Motor neuron (in vitro differentiated cells): ENCODE results near the gene INPP5A. TPM values are rescaled to one million over a fixed set of nuclear protein-coding genes. Genes with fewer than 3 reads are reported as not detected.

Experiments
- ATAC-seq, 8 experiments: fragments of 200-7000 bp; cut with Tn5 transposase; replicated peaks in 6 of 8; 2 replicates each; pipeline ENCODE4 v1.8.0; 2021; ENCODE audit warnings: mild to moderate bottlenecking in 8 of 8, moderate library complexity in 8 of 8
- H3K27ac ChIP-seq, 2 donors: fragments of 250-450 bp; sonication (Bioruptor Pico); 2 replicates each; pipeline ENCODE4 v1.9.0; 2021; ENCODE audit warnings: antibody characterized with exemption in 2 of 2, mild to moderate bottlenecking in 2 of 2, moderate library complexity in 1 of 2
- H3K4me1 ChIP-seq, 2 donors: fragments of 250-450 bp; sonication (Bioruptor Pico); replicated peaks in 1 of 2; 2 replicates each; pipeline ENCODE4 v1.6.1; 2021; ENCODE audit warnings: antibody characterized with exemption in 2 of 2, mild to moderate bottlenecking in 2 of 2, moderate library complexity in 1 of 2
- H3K4me3 ChIP-seq, 5 donors: fragments of 250-450 bp; sonication (Bioruptor Pico); 2 replicates each; pipeline ENCODE4 v1.9.0; 2021; ENCODE audit warnings: antibody characterized with exemption in 5 of 5, mild to moderate bottlenecking in 5 of 5, moderate library complexity in 4 of 5
- WGBS, 10 experiments: fragments of 450-650 bp; shearing (Covaris generic); methylation state at CpG; one replicate each; pipeline ENCODE4 v1.0.0; 2022; 5-methylcytosine and 5-hydroxymethylcytosine counted together
- in situ Hi-C, 9 experiments: fragments of 400-800 bp; cut with MboI; loops; one replicate each; pipeline ENCODE4 v1.15.0; 2021; ENCODE audit warnings: low sequenced_read_pairs in 9 of 9, low pct_unique_long_range_greater_than_20kb in 2 of 9; ENCODE audit not compliant: unreplicated experiment in 9 of 9
- total RNA-seq, 8 experiments: library from RNA; unstranded; fragments of 300-600 nt; gene quantifications; 2 replicates each; pipeline versions ENCODE4 v1.2.3 to v1.2.4, GENCODE V29; 2022

Gene INPP5A
- total RNA-seq, 8 experiments from 2014 or later = 13.2 to 45.0 (median 17.9) TPM

DNA sequence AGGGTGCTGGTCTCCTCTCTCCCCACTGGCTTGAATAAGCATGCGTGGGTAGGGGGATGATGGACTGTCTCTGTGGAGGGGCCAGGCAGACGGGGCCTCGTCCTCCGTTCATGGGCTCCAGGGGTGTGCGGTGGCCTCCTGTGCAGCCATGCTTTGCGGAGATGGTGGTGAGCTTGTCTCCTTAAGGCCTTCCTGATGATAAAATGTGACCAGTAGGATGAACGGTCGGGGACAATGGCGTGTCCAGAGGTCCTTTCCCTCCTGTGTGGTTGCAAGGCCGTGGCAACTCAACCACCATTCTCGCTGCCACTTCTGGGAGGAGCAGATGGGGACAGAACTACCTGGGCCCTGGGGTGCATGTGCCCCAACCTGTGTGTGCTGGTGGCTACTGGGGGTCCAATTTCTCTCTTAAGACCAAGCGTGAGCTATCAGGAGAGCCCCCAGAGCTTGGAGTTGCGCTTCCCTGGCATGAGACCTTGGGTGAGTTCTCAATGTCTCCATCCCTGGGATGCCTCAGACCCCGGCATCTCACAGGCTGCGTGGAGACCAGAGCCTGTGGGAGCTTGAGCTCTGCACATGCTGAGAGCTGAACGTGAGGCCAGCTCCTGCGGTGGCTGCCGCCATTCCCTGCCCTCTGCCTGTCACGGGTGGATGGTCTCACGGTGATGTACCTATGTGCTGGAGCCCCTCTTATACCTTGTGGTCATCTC is 112.2 kb downstream of the INPP5A start:
- no peak for ATAC-seq
- Histone ChIP-seq H3K4me3 (no peak overlapping the region), H3K27ac (no peak overlapping the region), H3K4me1 (peaks cover 12 to 17% of the 10 kb centered on the region in 2 donors)
- in situ Hi-C loops = loop anchor here in 7 of 9 experiments (10.0 to 25.0 kb wide), 8 partner anchors 112 to 438 kb away; partner anchors contain the start of genes INPP5A (in 1 of the 7), NKX6-2 (in 1 of the 7) and PWWP2B (in 1 of the 7)
- 85 to 100% (median 97%) methylated on average over 1 to 6 of the region's 20 CpGs; no CpG with 5 or more reads in 4 of the 10 experiments for WGBS, 10 experiments

DNA sequence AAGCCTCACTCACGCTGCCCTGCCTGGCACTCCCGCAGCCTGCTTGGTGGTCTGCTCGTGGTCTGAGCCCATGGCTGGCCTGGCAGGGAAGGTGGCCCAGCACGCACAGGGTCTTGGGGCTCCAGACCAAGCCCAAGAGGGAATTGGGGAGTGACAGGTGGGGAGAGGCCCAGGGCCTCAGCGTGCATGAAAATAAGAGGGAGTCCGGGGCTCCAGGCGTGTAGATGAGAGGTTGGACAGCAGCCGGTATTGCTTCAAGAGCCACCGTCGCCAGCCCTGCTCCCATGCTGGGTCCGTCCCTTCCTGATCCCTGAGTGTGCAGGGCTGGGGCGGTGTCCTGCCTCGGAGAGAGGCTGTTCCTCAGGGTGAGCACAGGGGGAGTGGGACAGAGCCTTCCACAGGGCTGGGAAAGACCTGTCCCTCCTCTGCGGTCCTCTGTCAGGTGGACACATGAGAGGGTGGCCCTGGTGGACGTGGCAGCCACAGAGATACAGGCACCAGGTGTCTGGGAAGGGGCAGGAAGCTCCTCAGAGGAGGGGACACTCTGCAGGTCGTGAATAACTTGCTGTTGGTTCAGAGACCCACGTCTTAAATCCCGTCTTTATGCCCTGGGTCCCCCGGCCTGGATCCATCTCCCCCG is 113.1 kb downstream of the INPP5A start:
- no peak for ATAC-seq
- H3K27ac ChIP-seq = no peak overlapping the region
- no peak overlapping the region for H3K4me3 ChIP-seq
- peaks cover 12 to 21% of the 10 kb centered on the region in 2 donors for H3K4me1 ChIP-seq
- WGBS, 10 experiments = 60 to 100% (median 100%) methylated on average over 1 to 4 of the region's 20 CpGs; no CpG with 5 or more reads in 7 of the 10 experiments
- in situ Hi-C loops = loop anchor here in 2 of 9 experiments (25.0 kb wide), 2 partner anchors 112 to 137 kb away; partner anchors contain the start of gene NKX6-2 (in 1 of the 2)

DNA sequence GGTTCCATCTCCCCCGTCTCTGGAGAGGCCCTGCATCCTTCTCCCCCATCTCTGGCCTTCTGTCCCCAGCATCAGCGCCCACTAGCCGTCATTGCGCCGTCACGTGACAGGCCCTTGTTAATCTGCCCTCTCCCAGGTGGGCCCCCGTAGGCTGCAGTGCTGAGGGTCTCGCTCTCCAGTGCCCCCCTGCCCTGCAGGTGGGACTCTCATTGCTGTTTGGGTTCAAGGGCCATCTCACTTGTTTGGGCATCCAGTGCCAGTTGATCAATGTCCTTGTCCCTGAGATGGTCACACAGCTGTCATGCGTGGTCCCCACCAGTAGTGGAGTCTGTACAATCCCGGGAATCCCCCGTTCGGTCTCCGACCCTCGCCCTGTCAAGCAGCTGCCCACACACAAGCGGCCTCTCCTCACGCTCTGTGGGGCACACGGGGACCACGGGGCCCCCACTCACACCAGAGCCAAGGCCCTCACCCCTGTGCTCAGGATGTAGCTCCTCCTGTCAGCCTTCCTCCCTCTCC is 114.0 kb downstream of the INPP5A start:
- Histone ChIP-seq H3K4me1 (peaks cover 12 to 21% of the 10 kb centered on the region in 2 donors), H3K27ac (no peak overlapping the region), H3K4me3 (no peak overlapping the region)
- in situ Hi-C loops = loop anchor here in 2 of 9 experiments (25.0 kb wide), 2 partner anchors 111 to 136 kb away; partner anchors contain the start of gene NKX6-2 (in 1 of the 2)
- no peak for ATAC-seq
- 81 to 100% (median 90%) methylated on average over 1 to 4 of the region's 18 CpGs; no CpG with 5 or more reads in 7 of the 10 experiments for whole genome bisulfite sequencing, 10 experiments

DNA sequence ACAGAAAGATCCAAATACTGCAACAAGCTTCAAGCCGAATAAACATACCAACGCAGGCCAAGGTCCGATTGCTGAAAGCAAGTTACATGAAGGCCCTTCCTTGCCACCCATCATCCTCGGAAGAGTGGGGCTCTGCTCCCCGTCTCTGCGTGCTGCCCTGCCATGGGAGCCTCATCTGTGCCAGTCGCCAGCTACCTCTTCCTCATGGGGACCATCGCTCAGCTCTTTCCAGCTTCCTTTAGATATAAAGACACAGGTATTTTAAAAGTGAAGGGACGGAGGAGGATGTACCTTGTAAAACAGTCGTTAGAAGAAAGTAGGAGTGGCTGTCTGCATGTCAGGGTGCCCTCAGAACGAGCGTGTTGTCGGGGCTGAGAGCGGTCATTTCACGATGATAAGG is 114.9 kb downstream of the INPP5A start:
- no peak overlapping the region for H3K27ac ChIP-seq
- peaks cover 17 to 26% of the 10 kb centered on the region in 2 donors for H3K4me1 ChIP-seq
- ATAC-seq = no peak
- WGBS, 10 experiments = 89 to 100% (median 91%) methylated on average over 1 to 13 of the region's 15 CpGs; no CpG with 5 or more reads in 3 of the 10 experiments
- H3K4me3 ChIP-seq = no peak overlapping the region
- in situ Hi-C loops = loop anchor here in 2 of 9 experiments (25.0 kb wide), 2 partner anchors 110 to 135 kb away; partner anchors contain the start of gene NKX6-2 (in 1 of the 2)

DNA sequence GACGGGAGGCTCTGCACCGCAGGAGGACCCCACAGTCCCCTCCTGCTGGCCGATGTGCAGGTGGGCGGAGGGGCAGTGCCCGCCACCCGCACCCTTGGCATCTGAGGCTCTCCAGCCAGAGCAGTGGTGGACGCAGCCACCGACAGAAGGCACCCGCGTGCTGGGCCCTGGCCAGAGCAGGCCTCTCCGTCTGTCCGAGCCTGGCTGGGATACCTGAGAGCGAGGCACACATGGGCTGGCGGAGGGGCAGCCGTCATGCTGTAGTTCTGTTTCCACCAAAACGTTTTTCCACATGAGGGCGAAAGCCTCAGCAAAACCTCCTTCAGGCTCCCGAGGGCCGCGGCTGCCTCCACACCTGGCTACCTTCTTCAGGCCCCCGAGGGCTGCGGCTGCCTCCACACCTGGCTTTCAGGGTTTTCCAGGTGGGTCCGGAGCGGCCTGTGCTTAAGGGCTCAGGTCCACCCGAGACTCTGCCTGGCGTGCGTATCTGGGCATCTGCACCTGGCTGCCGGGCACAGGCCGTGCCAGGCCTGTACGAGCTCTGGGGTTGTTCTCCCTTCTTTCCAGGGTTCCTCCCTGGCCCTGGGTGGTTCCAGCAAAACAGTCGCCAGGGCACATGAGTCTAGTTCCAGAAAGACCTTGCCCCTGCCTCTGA is 115.5 kb downstream of the INPP5A start:
- in situ Hi-C loops = loop anchor here in 2 of 9 experiments (25.0 kb wide), 2 partner anchors 109 to 134 kb away; partner anchors contain the start of gene NKX6-2 (in 1 of the 2)
- 60 to 94% (median 87%) methylated on average over 1 to 15 of the region's 31 CpGs; no CpG with 5 or more reads in 3 of the 10 experiments for WGBS, 10 experiments
- ATAC-seq = no peak
- H3K4me3 ChIP-seq = no peak overlapping the region
- peaks cover 22 to 28% of the 10 kb centered on the region in 2 donors for H3K4me1 ChIP-seq
- H3K27ac ChIP-seq = no peak overlapping the region

DNA sequence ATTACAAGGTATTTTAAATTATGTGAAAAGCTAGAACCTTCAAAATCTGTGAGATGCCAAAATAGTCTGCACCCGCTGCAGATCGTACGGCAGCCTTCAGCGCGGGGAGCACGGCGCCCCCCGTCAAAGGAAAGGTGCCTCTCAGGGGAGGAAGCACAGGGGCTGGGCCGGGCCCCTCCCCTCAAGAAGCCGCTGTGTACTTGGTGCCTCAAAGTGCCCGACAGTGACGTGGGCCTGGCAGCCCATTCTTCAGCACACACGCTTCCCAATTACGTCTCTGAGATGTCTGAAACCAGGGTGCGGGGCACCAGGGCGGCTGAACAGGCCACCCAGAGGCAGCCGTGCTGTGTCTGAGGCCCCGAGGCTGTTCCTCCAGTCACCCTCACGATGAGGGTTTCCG is 116.1 kb downstream of the INPP5A start:
- in situ Hi-C loops = loop anchor here in 2 of 9 experiments (25.0 kb wide), 2 partner anchors 109 to 134 kb away; partner anchors contain the start of gene NKX6-2 (in 1 of the 2)
- 87 to 100% (median 94%) methylated on average over 2 to 13 of the region's 20 CpGs; no CpG with 5 or more reads in 2 of the 10 experiments for WGBS, 10 experiments
- no peak for ATAC-seq

DNA sequence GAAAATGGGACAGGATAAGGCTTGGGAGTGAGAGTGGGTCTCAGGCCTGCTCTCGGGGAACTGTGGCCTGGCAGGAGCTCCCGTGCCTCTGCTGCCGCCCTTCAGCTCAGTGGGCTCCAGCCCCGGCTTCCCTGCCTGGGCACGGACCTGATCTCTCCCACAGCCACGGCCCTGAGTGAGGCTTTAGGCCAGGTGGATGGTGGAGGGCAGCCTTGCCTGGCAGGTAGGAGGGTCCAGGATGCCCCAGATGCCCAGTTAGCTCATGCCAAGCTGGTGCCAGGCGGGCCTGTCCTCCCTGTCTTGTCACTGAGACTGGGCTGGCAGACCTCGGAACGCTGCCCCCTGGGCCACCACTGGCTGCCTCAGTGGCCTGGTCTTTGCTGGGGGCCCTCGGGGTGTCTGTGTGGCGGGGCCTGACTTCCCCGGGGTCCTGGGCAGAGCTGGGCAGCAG is 116.6 kb downstream of the INPP5A start:
- Histone ChIP-seq H3K4me3 (no peak overlapping the region), H3K4me1 (peaks cover 16 to 19% of the 10 kb centered on the region in 2 donors), H3K27ac (no peak overlapping the region)
- in situ Hi-C loops = loop anchor here in 2 of 9 experiments (25.0 kb wide), 2 partner anchors 108 to 133 kb away; partner anchors contain the start of gene NKX6-2 (in 1 of the 2)
- peak in 2 of 8 experiments; percentile 4 to 19 for ATAC-seq
- WGBS, 10 experiments = 60 to 90% (median 70%) methylated on average over 1 to 4 of the region's 12 CpGs; no CpG with 5 or more reads in 7 of the 10 experiments

More for the DNA sequence above, 116.1 kb downstream of the INPP5A start:
- no peak overlapping the region for H3K27ac ChIP-seq
- no peak overlapping the region for H3K4me3 ChIP-seq
- H3K4me1 ChIP-seq = peaks cover 20 to 23% of the 10 kb centered on the region in 2 donors

DNA sequence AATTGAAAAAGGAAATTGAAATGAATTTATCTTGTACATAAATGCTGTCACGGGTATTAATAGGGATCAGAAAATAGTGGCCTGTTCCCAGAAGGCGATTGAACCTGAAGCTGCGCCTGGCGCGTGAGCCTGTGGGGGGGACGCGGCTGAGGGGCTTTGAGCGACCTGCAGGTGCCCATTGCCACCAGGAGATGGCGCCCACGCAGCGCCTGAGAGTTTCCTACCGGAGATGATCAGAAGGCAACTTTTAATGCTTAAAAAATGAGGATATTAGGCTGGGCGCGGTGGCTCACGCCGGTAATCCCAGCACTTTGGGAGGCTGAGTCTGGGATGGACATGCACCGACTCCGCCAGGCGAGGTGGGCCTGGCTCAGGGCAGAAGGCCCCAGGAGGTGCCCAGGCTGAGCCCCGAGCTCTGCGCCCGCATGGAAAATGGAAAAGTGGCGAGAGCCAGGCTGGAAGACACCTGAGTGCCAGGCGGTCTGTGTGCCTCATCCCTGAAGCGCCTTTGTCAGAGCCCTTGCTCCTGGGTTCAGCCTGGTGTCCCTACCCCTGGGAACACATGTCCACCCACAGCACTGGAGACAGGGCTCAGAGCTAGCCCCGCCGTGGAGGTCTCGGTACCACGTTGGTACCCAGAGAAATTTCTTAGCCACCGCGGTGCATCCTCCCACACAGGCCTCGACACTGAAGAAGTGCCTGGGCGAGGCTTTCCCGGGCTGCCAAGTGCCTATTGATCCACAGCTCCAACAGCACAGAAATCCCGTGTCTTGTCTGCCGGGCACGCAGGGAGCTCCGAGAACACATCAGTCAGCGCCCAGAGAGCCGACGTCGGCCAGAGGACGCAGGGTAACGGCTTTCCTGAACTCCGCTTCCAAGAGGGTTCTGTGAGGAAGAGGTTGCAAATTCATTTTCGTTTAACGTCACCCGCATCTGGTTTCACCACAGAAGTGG is 117.4 kb downstream of the INPP5A start:
- peaks cover 16% of the 10 kb centered on the region in 2 donors for H3K4me1 ChIP-seq
- peak; percentile 56 to 95 (median 70) for ATAC-seq
- no peak overlapping the region for H3K4me3 ChIP-seq
- WGBS, 10 experiments = 0 to 100% (median 44%) methylated on average over 1 to 23 of the region's 48 CpGs; no CpG with 5 or more reads in 1 of the 10 experiments
- H3K27ac ChIP-seq = no peak overlapping the region
- in situ Hi-C loops = loop anchor here in 2 of 9 experiments (25.0 kb wide), 2 partner anchors 107 to 132 kb away; partner anchors contain the start of gene NKX6-2 (in 1 of the 2)

DNA sequence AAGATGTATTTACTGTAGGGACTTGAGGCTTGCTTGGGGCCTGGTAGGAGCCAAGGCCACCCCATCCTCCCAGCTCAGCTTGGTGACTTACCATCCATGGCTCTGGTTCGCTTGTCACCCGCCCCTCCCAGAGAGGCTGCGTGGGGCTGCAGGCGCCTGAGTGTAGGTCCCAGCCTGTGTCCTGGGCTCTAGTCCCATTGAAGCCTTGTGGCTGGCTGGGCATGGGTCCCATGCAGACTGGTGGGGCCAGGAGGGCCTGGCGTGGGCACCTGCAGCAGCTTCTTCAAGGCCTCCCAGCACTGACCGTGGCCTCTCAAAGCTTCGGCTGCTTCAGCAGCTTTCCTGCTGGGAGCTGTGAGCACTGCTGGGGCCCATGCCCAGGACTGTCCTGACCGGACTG is 118.1 kb downstream of the INPP5A start:
- no peak overlapping the region for H3K4me3 ChIP-seq
- 100% methylated on average over 1 of the region's 8 CpGs; no CpG with 5 or more reads in 7 of the 10 experiments for WGBS, 10 experiments
- no peak for ATAC-seq
- in situ Hi-C loops = loop anchor here in 2 of 9 experiments (25.0 kb wide), 2 partner anchors 107 to 132 kb away; partner anchors contain the start of gene NKX6-2 (in 1 of the 2)
- no peak overlapping the region for H3K27ac ChIP-seq
- H3K4me1 ChIP-seq = peaks cover 16% of the 10 kb centered on the region in 2 donors

DNA sequence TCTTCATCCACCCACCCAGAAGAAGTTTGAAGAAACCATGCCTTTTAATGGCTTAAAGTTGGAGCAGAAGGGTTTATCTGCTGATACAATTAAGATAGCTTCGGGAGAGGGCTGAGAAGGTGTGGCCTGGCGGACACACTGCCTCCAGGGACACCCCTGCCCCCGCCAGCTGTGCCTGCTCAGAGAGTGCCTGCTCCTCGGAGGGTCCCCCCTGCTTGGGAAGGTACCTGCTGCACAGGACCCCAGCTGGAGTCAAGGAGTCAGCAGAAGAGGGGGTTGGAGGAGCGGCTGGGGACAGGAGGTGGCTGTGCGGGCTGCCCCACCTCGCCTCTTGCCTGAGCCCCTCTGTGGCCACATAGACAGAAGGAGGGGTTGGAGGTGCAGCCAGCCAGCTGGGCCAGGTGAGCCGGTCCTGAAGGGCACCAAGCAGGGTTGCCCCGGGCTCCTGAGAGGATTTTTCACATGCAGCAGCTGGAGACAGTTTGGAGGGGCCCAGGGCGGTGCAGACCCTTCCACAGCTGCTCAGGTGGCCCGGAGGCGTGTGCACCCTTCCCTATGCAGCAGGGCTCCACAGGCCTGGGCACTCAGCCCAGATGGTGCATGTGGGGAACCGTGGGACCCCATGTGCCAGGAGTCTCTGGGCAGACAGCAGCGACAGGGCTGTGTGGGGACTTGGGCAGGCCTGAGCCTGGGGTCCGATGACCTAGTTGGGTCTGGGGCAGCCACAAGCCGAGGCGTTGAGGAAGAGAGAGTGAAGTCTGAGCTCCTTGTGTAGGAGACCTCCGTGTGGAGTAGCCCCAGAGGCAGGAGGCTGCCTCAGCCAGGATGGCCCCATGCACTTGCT is 118.9 kb downstream of the INPP5A start:
- WGBS, 10 experiments = 90 to 92% methylated on average over 4 to 5 of the region's 18 CpGs; no CpG with 5 or more reads in 8 of the 10 experiments
- no peak for ATAC-seq
- in situ Hi-C loops = loop anchor here in 2 of 9 experiments (25.0 kb wide), 2 partner anchors 106 to 131 kb away; partner anchors contain the start of gene NKX6-2 (in 1 of the 2)

More for the DNA sequence above, 118.9 kb downstream of the INPP5A start:
- H3K4me1 ChIP-seq = peaks cover 16% of the 10 kb centered on the region in 2 donors
- no peak overlapping the region for H3K27ac ChIP-seq
- H3K4me3 ChIP-seq = no peak overlapping the region
